Keratinocyte (primary cell): ENCODE measurements around the gene C10orf90. TPM values are rescaled to one million over a fixed set of nuclear protein-coding genes. Genes with fewer than 3 reads are reported as not detected.

Source experiments
- DNase-seq: peaks from one replicate; pipeline ENCODE4 v3.0.0-alpha.2; 2011; ENCODE audit warnings: low read depth, missing footprints, low spot score
- FAIRE-seq: peaks from 2 replicates; lab custom pipeline; 2011; peaks lifted over from hg19 to GRCh38; lab: Jason Lieb, UNC
- H2AFZ ChIP-seq: 2 replicates; pipeline ENCODE4 v1.6.0; 2012; ENCODE audit warnings: low read length, control low read depth, inconsistent platforms; ENCODE audit not compliant: control insufficient read depth
- H3K27ac ChIP-seq: 2 replicates; pipeline ENCODE4 v1.5.1; 2011; ENCODE audit warnings: low read length; ENCODE audit not compliant: control insufficient read depth, insufficient read depth
- H3K27me3 ChIP-seq: 3 replicates; pipeline ENCODE4 v1.6.0; 2011; ENCODE audit warnings: low read length; ENCODE audit not compliant: control insufficient read depth, insufficient read depth; ENCODE audit errors: extremely low read depth
- H3K36me3 ChIP-seq, 2 experiments: 2 replicates in 1 of 2; 3 replicates in 1 of 2; pipeline ENCODE4 v1.5.1; 2011; ENCODE audit warnings: low read length in 2 of 2, mild to moderate bottlenecking in 1 of 2; ENCODE audit not compliant: control insufficient read depth in 2 of 2, insufficient read depth in 2 of 2; ENCODE audit errors: extremely low read depth in 1 of 2
- H3K4me1 ChIP-seq: 3 replicates; pipeline ENCODE4 v1.5.1; 2011; ENCODE audit warnings: low read length; ENCODE audit not compliant: control insufficient read depth, insufficient read depth; ENCODE audit errors: extremely low read depth
- H3K4me2 ChIP-seq: 3 replicates; pipeline ENCODE4 v1.6.0; 2011; ENCODE audit warnings: low read depth, low read length; ENCODE audit not compliant: control insufficient read depth, insufficient read depth; ENCODE audit errors: extremely low read depth
- H3K4me3 ChIP-seq, 3 experiments: fragments of 200-600 bp in 1 of 3; sonication (generic) in 1 of 3; 2 replicates in 2 of 3; 3 replicates in 1 of 3; pipeline ENCODE4 v1.5.1; 2011 to 2016; ENCODE audit warnings: low read length in 3 of 3, mild to moderate bottlenecking in 3 of 3, control low read depth in 2 of 3, inconsistent platforms in 1 of 3, low read depth in 1 of 3, mixed read lengths in 1 of 3, mixed run types in 1 of 3, moderate library complexity in 1 of 3; ENCODE audit not compliant: control insufficient read depth in 2 of 3, insufficient read depth in 2 of 3; ENCODE audit errors: extremely low read depth in 1 of 3
- H3K79me2 ChIP-seq: 2 replicates; pipeline ENCODE4 v1.6.0; 2012; ENCODE audit warnings: low read length; ENCODE audit not compliant: control insufficient read depth, insufficient read depth
- H3K9ac ChIP-seq: 3 replicates; pipeline ENCODE4 v1.6.0; 2011; ENCODE audit warnings: low read length; ENCODE audit not compliant: control insufficient read depth, insufficient read depth; ENCODE audit errors: extremely low read depth
- H3K9me1 ChIP-seq: 3 replicates; pipeline ENCODE4 v1.6.0; 2011; ENCODE audit warnings: low read length; ENCODE audit not compliant: control insufficient read depth, insufficient read depth; ENCODE audit errors: extremely low read depth
- H3K9me3 ChIP-seq: 2 replicates; pipeline ENCODE4 v1.5.1; 2012; ENCODE audit warnings: low read depth, low read length; ENCODE audit not compliant: control insufficient read depth
- H4K20me1 ChIP-seq: 3 replicates; pipeline ENCODE4 v1.6.0; 2011; ENCODE audit warnings: low read length; ENCODE audit not compliant: control insufficient read depth, insufficient read depth; ENCODE audit errors: extremely low read depth
- CTCF ChIP-seq, 3 experiments: IDR thresholded peaks in 1 of 3; conservative IDR thresholded peaks in 1 of 3; optimal IDR thresholded peaks in 1 of 3; 2 replicates in 2 of 3; 3 replicates in 1 of 3; pipeline versions ENCODE3 to v1.5.1; 2011; ENCODE audit warnings: low read length in 3 of 3, mild to moderate bottlenecking in 3 of 3, moderate library complexity in 2 of 3, control low read depth in 1 of 3, inconsistent platforms in 1 of 3; ENCODE audit not compliant: insufficient read depth in 2 of 3; ENCODE audit errors: extremely low read depth in 1 of 3
- EZH2 ChIP-seq: IDR thresholded peaks from one replicate; pipeline ENCODE4 v1.6.1; 2012; ENCODE audit warnings: inconsistent platforms, mild to moderate bottlenecking, low read length, moderate library complexity
- dilution Hi-C: fragments of 300-500 bp; cut with MboI; formaldehyde crosslinking; loops from one replicate; pipeline ENCODE4 v1.7.0; 2020; ENCODE audit warnings: low sequenced_read_pairs; ENCODE audit not compliant: extremely low pct_ligation_motif_present
- polyA plus RNA-seq, 5 experiments: library from polyadenylated mRNA; depleted of rRNA in 3 of 5; stranded (reverse) in 3 of 5; stranded (forward) in 1 of 5; unstranded in 1 of 5; fragments of >200 nt; gene quantifications; 1 replicate in 1 of 5; 2 replicates in 3 of 5; 3 replicates in 1 of 5; pipeline versions ENCODE4 v1.2.1 to v1.2.3, GENCODE V29; 2011 to 2012; ENCODE audit warnings: missing spikeins in 2 of 5, low read depth in 1 of 5, low replicate concordance in 1 of 5

Gene C10orf90
- polyA plus RNA-seq, 1 donor (not counting 4 experiments of a cell fraction or from before 2014, with no cell fraction given): not detected

GRCh38 chr10:126438407-126438783 is 232.1 kb downstream of the C10orf90 start:
- no peak for DNase-seq
- dilution Hi-C loops: no loop called here

GRCh38 chr10:126437635-126438406 is 232.7 kb downstream of the C10orf90 start:
- dilution Hi-C loops: no loop called here
- no peak overlapping the region for H3K4me2 ChIP-seq
- FAIRE-seq: no peak

More at GRCh38 chr10:126438407-126438783, 232.1 kb downstream of the C10orf90 start:
- Histone ChIP-seq H3K36me3 (no peaks in the 10 kb centered on the region), H3K4me3 (no peak overlapping the region), H3K4me1 (peaks cover 1% of the 10 kb centered on the region), H3K27ac (no peak overlapping the region), H3K9me3 (no peaks in the 10 kb centered on the region), H4K20me1 (no peaks in the 10 kb centered on the region), H2AFZ (no peak overlapping the region), H3K9ac (no peak overlapping the region), H3K4me2 (no peak overlapping the region), H3K9me1 (no peaks in the 10 kb centered on the region), H3K27me3 (no peaks in the 10 kb centered on the region), H3K79me2 (no peaks in the 10 kb centered on the region)
- TF ChIP-seq CTCF (optimal IDR thresholded peaks at IDR 0.05 in 1 of 3, IDR thresholded peaks at IDR 0.05 in 1 of 3, conservative IDR thresholded peaks at IDR 0.05 in 1 of 3; ENCODE audit: extremely low read depth in 1 of 3, insufficient read depth in 2 of 3, low read length in 3 of 3): no peak
- TF ChIP-seq EZH2: no peak
- FAIRE-seq: no peak

More at GRCh38 chr10:126437635-126438406, 232.7 kb downstream of the C10orf90 start:
- no peak for DNase-seq
- Histone ChIP-seq H2AFZ (no peak overlapping the region), H3K27me3 (no peaks in the 10 kb centered on the region), H4K20me1 (no peaks in the 10 kb centered on the region), H3K9me3 (no peaks in the 10 kb centered on the region), H3K4me3 (no peak overlapping the region), H3K9ac (no peak overlapping the region), H3K36me3 (no peaks in the 10 kb centered on the region), H3K27ac (no peak overlapping the region), H3K9me1 (no peaks in the 10 kb centered on the region), H3K79me2 (no peaks in the 10 kb centered on the region), H3K4me1 (peaks cover 2% of the 10 kb centered on the region)
- no peak for TF ChIP-seq CTCF (optimal IDR thresholded peaks at IDR 0.05 in 1 of 3, IDR thresholded peaks at IDR 0.05 in 1 of 3, conservative IDR thresholded peaks at IDR 0.05 in 1 of 3; ENCODE audit: extremely low read depth in 1 of 3, insufficient read depth in 2 of 3, low read length in 3 of 3)
- TF ChIP-seq EZH2: no peak
